DOHH2 (cell line): ENCODE data around the gene TMEM263.
A peak's percentile ranks its signal among the peaks of the same experiment; 100 is the strongest.
"Not testable (repeated sequence)": the region's sequence is repeated elsewhere in the genome, so short reads cannot be mapped to it uniquely, and the experiment has no call there.

ENCODE experiments used
- H3F3A ChIP-seq: fragments of 200-600 bp; sonication (generic), shearing (Covaris generic); 2 replicates; pipeline ENCODE4 v1.6.0; 2016; ENCODE audit warnings: antibody characterized with exemption, mild to moderate bottlenecking; ENCODE audit not compliant: control insufficient read depth, insufficient read depth
- H3K27ac ChIP-seq: fragments of 200-600 bp; sonication (generic); 2 replicates; pipeline ENCODE4 v1.5.1; 2014; ENCODE audit warnings: low read depth, mild to moderate bottlenecking, low read length, moderate library complexity
- H3K27me3 ChIP-seq: fragments of 200-600 bp; sonication (generic); 2 replicates; pipeline ENCODE4 v1.6.1; 2014; ENCODE audit warnings: mild to moderate bottlenecking, low read length, mixed read lengths; ENCODE audit not compliant: control insufficient read depth
- H3K36me3 ChIP-seq: fragments of 200-600 bp; sonication (generic); 2 replicates; pipeline ENCODE4 v1.6.1; 2014; ENCODE audit warnings: mild to moderate bottlenecking, low read length, moderate library complexity, mixed read lengths; ENCODE audit not compliant: control insufficient read depth
- H3K4me1 ChIP-seq: fragments of 200-600 bp; sonication (generic); 2 replicates; pipeline ENCODE4 v1.6.1; 2014; ENCODE audit warnings: mild to moderate bottlenecking, low read length, mixed read lengths; ENCODE audit not compliant: control insufficient read depth
- H3K4me2 ChIP-seq: fragments of 200-600 bp; sonication (generic); 2 replicates; pipeline ENCODE4 v1.6.0; 2014; ENCODE audit warnings: mild to moderate bottlenecking, low read length, moderate library complexity
- H3K4me3 ChIP-seq: fragments of 200-600 bp; sonication (generic); 2 replicates; pipeline ENCODE4 v1.5.1; 2014; ENCODE audit warnings: mild to moderate bottlenecking, low read length, mixed read lengths
- H3K79me2 ChIP-seq: fragments of 200-600 bp; sonication (generic); 2 replicates; pipeline ENCODE4 v1.6.1; 2014; ENCODE audit warnings: mild to moderate bottlenecking, low read length, mixed read lengths; ENCODE audit not compliant: control insufficient read depth
- H3K9me2 ChIP-seq: fragments of 200-600 bp; sonication (generic); replicated peaks from 2 replicates; pipeline ENCODE4 v1.6.1; 2014; ENCODE audit warnings: mild to moderate bottlenecking, low read length, mixed read lengths; ENCODE audit not compliant: control insufficient read depth
- H3K9me3 ChIP-seq: fragments of 200-600 bp; sonication (generic); 2 replicates; pipeline ENCODE4 v1.6.1; 2014; ENCODE audit warnings: antibody characterized with exemption, low read length, mixed read lengths; ENCODE audit not compliant: control insufficient read depth, insufficient read depth
- H4K20me1 ChIP-seq: fragments of 200-600 bp; sonication (generic); 2 replicates; pipeline ENCODE4 v1.6.0; 2014; ENCODE audit warnings: low read depth, mild to moderate bottlenecking, antibody characterized with exemption, low read length, moderate library complexity; ENCODE audit not compliant: control insufficient read depth, insufficient read depth
- CTCF ChIP-seq: fragments of 200-600 bp; sonication (generic); IDR thresholded peaks from one replicate; pipeline ENCODE4 v1.5.1; 2014; ENCODE audit warnings: antibody characterized with exemption, mild to moderate bottlenecking, low read depth, low read length; ENCODE audit not compliant: poor library complexity, severe bottlenecking
- EZH2phosphoT487 ChIP-seq: fragments of 200-600 bp; sonication (generic); IDR thresholded peaks from 2 replicates; pipeline ENCODE4 v1.6.1; 2017; ENCODE audit warnings: borderline replicate concordance, mild to moderate bottlenecking, antibody characterized with exemption, low read length, moderate library complexity, mixed read lengths

The TMEM263 gene

GRCh38 chr12:106915635-106916026, 40.1 kb upstream of the TMEM263 start:
- peaks cover 15% of the 10 kb centered on the region for H3K4me1 ChIP-seq
- H3K79me2 ChIP-seq = no peaks in the 10 kb centered on the region
- H3K4me3 ChIP-seq = no peak overlapping the region
- no peak overlapping the region for H3K4me2 ChIP-seq
- H3K27ac ChIP-seq = no peak overlapping the region
- no peaks in the 10 kb centered on the region for H3F3A ChIP-seq
- TF ChIP-seq EZH2phosphoT487 = no peak
- H3K9me2 ChIP-seq = no peaks in the 10 kb centered on the region
- no peaks in the 10 kb centered on the region for H3K36me3 ChIP-seq
- no peaks in the 10 kb centered on the region for H3K9me3 ChIP-seq
- H4K20me1 ChIP-seq = peaks cover 8% of the 10 kb centered on the region
- peaks cover 63% of the 10 kb centered on the region for H3K27me3 ChIP-seq

GRCh38 chr12:106917503-106917902, 38.2 kb upstream of the TMEM263 start:
- Histone ChIP-seq H3K36me3 (no peaks in the 10 kb centered on the region), H3K9me2 (no peaks in the 10 kb centered on the region), H3F3A (no peaks in the 10 kb centered on the region), H3K27me3 (peaks cover 47% of the 10 kb centered on the region), H3K4me1 (peaks cover 10% of the 10 kb centered on the region), H3K27ac (no peak overlapping the region), H3K4me3 (no peak overlapping the region), H3K9me3 (no peaks in the 10 kb centered on the region), H3K4me2 (no peak overlapping the region), H3K79me2 (no peaks in the 10 kb centered on the region), H4K20me1 (peaks cover 8% of the 10 kb centered on the region; the same call in 1 of the 2 replicates)
- TF ChIP-seq CTCF (no peak), EZH2phosphoT487 (no peak)

GRCh38 chr12:106918746-106919145, 37.0 kb upstream of the TMEM263 start:
- Histone ChIP-seq H3K4me3 (no peak overlapping the region), H3K9me3 (no peaks in the 10 kb centered on the region), H3K27ac (no peak overlapping the region), H3F3A (no peaks in the 10 kb centered on the region), H3K36me3 (no peaks in the 10 kb centered on the region), H3K9me2 (no peaks in the 10 kb centered on the region), H3K27me3 (peaks cover 38% of the 10 kb centered on the region), H3K79me2 (no peaks in the 10 kb centered on the region), H4K20me1 (0 out of 2 replicates have a peak, but pooled peaks cover 6% of the 10 kb centered on the region), H3K4me2 (no peak overlapping the region), H3K4me1 (peaks cover 10% of the 10 kb centered on the region)
- TF ChIP-seq EZH2phosphoT487 (no peak), CTCF (peak; percentile 63)

GRCh38 chr12:106919910-106920544, 35.7 kb upstream of the TMEM263 start:
- peak; percentile 77 for TF ChIP-seq CTCF
- no peak for TF ChIP-seq EZH2phosphoT487
- H3K79me2 ChIP-seq = no peaks in the 10 kb centered on the region
- no peaks in the 10 kb centered on the region for H3F3A ChIP-seq
- H3K27me3 ChIP-seq = peaks cover 38% of the 10 kb centered on the region
- peaks cover 5% of the 10 kb centered on the region for H3K4me1 ChIP-seq
- H4K20me1 ChIP-seq = 0 out of 2 replicates have a peak, but pooled peaks cover 6% of the 10 kb centered on the region
- H3K9me3 ChIP-seq = no peaks in the 10 kb centered on the region
- no peak overlapping the region for H3K4me3 ChIP-seq
- no peaks in the 10 kb centered on the region for H3K36me3 ChIP-seq
- H3K4me2 ChIP-seq = no peak overlapping the region
- H3K27ac ChIP-seq = no peak overlapping the region
- H3K9me2 ChIP-seq = no peaks in the 10 kb centered on the region

- H3K27ac ChIP-seq, H3F3A ChIP-seq, H3K4me1 ChIP-seq, H3K4me2 ChIP-seq, H4K20me1 ChIP-seq, H3K9me3 ChIP-seq, H3K4me3 ChIP-seq, H3K9me2 ChIP-seq, H3K79me2 ChIP-seq, H3K36me3 ChIP-seq: not testable (repeated sequence)
- peaks cover 26% of the 10 kb centered on the region for H3K27me3 ChIP-seq
Observed at GRCh38 chr12:106921976-106922375, 33.7 kb upstream of the TMEM263 start.

GRCh38 chr12:106923594-106923993, 32.1 kb upstream of the TMEM263 start:
- not testable (repeated sequence) for H3K9me3 ChIP-seq, H3F3A ChIP-seq, H3K9me2 ChIP-seq, H3K4me3 ChIP-seq, H3K4me2 ChIP-seq, H3K4me1 ChIP-seq, H3K79me2 ChIP-seq, H4K20me1 ChIP-seq, H3K27ac ChIP-seq, H3K36me3 ChIP-seq
- H3K27me3 ChIP-seq = peaks cover 17% of the 10 kb centered on the region
